Coronary artery (tissue), 2 donors: ENCODE measurements around the gene PBX1.

Experiments used
- DNase-seq: peaks from one replicate; pipeline ENCODE4 v3.0.0-alpha.2; 2017; ENCODE audit warnings: low spot score
- H3K27ac ChIP-seq, 2 donors: fragments of 200-600 bp; sonication (generic); one replicate each; pipeline ENCODE4 v1.5.1; 2016 to 2019
- H3K4me3 ChIP-seq: fragments of 200-600 bp; sonication (generic); 2 replicates; pipeline ENCODE4 v1.5.1; 2016; ENCODE audit warnings: mild to moderate bottlenecking, moderate library complexity
- CTCF ChIP-seq: fragments of 200-600 bp; sonication (generic); IDR thresholded peaks from one replicate; pipeline ENCODE4 v1.5.1; 2019; ENCODE audit warnings: antibody characterized with exemption

PBX1 gene

GRCh38 chr1:164781972-164782371 lies 223.0 kb downstream of the PBX1 start:
- TF ChIP-seq CTCF = no peak
- H3K4me3 ChIP-seq = no peak overlapping the region
- H3K27ac ChIP-seq = peak overlapping the region in 1 of 2 donors; percentile 31
- peak; percentile 33 for DNase-seq

DNA sequence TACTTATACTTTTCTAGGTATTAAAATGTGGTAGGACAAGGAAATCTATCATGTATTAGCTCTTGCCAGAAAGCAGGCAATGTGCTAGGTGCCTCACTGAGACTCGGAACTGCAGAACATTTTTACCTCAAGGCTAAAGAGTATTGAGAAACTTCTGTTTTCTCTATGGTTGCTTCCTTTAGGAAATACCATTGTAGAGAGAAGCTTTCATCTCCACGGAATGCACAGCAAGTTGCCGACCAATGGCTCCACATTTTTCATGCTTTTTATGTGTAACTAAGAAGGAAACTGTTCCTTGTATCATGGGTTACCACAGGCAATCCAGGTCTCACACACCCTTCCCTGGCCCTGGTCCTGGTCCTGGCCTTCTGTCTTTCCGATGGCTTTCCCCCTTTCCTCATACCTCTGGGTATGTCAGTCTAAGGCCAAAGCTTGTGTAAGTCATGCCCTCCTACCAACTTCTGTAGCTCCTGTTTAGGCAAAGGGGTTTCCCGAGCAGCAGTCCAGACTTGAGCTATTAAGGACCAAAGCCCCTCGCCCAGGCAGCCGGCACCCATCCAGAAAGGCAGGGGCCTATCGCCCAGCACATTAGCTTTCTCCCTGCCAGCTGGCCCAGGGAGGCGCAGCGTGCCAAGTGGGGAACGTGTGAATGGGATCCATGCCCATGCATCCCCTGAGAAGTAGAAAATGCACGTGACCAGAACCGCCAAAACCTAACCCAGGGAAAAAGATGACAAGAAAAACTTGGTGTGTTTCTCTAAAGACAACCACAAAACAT lies 225.0 kb downstream of the PBX1 start:
- DNase-seq = peak; percentile 62
- no peak for TF ChIP-seq CTCF
- peak overlapping the region in 1 of 2 donors; percentile 25 for H3K27ac ChIP-seq

DNA sequence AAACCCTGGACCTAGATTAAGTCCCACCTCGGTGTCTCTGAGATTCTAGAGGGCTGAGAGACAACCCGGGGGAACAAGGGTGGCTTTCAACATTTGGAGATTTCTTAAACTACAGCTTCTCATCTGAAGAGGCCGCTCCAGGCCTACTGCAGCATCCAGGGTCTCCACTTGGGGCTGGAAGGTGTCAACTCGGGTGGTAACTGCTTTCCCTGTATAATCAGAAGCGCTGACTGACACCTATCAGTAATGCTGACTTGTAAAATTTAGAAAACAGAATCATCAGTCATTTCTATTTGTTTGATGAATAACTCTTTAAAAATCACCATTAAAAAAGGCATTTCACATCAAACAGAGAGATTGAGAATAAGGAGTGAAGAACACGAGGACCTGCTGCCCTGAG lies 226.0 kb downstream of the PBX1 start:
- no peak overlapping the region for H3K27ac ChIP-seq
- H3K4me3 ChIP-seq = no peak overlapping the region
- no peak for TF ChIP-seq CTCF

More for the DNA sequence above, 225.0 kb downstream of the PBX1 start:
- H3K4me3 ChIP-seq = no peak overlapping the region

GRCh38 chr1:164785841-164786534 lies 227.0 kb downstream of the PBX1 start:
- peak overlapping the region in 1 of 2 donors; percentile 56 for H3K27ac ChIP-seq

More for the DNA sequence above, 226.0 kb downstream of the PBX1 start:
- no peak for DNase-seq

DNA sequence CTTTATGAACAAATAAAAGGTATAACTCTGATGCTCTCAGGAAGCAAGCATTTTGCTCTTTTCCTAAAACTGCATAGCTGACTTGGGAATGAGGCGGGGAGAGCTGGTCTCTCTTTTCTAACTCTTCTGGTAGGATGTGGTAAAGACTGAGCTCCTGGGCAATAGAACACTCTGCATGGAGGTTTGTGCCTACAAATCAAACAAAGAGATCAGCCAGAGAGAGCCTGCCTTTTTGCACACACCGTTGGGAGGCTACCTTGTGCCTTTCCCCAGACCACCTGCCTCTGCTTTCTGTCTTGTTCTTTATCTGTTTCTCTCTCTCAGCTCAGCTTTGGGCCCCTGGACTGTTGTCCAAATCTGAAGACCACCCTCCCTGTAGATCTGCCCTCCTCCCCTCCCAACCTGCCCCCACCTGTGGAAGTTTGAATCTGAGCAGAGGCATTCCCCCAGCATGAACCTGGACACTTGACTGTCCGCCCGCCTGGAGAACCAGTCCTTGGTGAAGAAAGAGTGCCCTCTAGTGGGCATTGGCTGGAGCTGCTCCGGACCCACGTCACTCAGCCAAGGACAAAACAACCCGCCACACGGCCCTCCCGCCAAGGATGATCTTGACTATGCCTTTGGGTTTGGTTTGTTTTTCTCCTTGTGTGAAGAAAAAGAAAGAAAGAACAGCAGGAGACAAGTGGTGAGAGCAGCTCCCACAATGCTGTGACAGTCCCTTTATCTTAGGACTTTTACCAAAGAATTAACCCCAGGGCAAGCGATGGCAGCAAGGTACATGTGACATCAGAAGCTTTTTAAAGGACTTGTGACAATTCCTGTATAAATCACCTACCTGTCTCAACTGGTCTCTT lies 228.2 kb downstream of the PBX1 start:
- Histone ChIP-seq H3K4me3 (no peak overlapping the region), H3K27ac (no peak overlapping the region)
- DNase-seq = peak; percentile 88
- peak; percentile 90 for TF ChIP-seq CTCF

More at GRCh38 chr1:164785841-164786534, 227.0 kb downstream of the PBX1 start:
- no peak overlapping the region for H3K4me3 ChIP-seq
- no peak for DNase-seq
- no peak for TF ChIP-seq CTCF

- Histone ChIP-seq H3K4me3 (no peak overlapping the region), H3K27ac (no peak overlapping the region)
- no peak for TF ChIP-seq CTCF
- no peak for DNase-seq
Measured at GRCh38 chr1:164787834-164788231, 228.8 kb downstream of the PBX1 start.
